Articular chondrocyte of knee joint (primary cell): ENCODE measurements around the gene ZWILCH. TPM values are rescaled to one million over a fixed set of nuclear protein-coding genes. Genes with fewer than 3 reads are reported as not detected.

Experiments
- small RNA-seq: library from RNA; depleted of rRNA; stranded (forward); fragments of <200 nt; gene quantifications from one replicate; pipeline ENCODE3, GENCODE V24; 2012
- total RNA-seq: library from RNA; depleted of rRNA; stranded (reverse); fragments of >200 nt; gene quantifications from 2 replicates; pipeline ENCODE4 v1.2.3, GENCODE V29; 2012

The ZWILCH gene
- 16.2 and 16.5 TPM in 2 replicates for total RNA-seq

DNA sequence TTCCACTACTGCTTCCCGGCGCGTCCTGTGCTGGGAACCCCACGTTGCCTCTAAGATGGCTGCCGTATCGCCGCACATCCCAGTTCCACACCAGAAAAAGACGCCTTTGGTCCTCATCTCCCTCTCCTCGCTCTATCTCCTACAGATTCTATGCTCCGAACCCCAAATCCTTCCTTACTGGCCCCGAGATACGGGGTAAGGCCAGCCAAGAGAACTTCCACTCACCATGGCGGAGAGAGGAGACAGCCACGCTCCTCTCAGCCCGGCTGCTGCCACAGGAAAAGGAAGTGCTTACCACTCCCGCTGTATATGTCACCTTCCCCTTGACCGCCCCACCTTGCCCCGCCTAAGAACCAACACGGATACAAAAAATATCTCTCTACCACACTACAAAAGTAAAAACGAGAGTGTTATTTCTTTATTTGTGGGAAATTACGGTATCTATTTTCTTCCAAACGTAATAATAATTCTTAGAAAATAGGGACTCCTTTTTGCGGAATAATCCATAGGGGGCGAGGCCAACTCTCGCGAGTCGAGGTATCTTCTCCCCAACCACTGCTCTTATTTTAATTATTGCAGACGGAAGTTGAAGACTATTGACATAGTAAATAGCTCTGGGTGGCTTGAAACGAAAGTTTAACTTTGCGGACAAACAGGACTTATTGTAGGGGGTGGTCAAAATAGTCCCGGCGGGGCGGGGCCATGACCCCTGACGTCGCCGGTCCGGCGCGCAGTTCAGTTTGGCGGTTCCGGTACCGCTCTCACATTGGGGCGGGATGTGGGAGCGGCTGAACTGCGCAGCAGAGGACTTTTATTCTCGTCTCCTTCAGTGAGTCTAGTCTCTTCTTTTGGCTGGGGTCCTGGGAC lies at the start of gene ZWILCH, which contains the start of gene RPL4:
Gene ZWILCH, plus strand, starts transcription at position 764 of the 867 bp plus-strand sequence. Its CDS starts 13 bp downstream, at position 777.
Gene RPL4, minus strand, starts transcription at position 293 of the 867 bp plus-strand sequence. Its CDS starts 65 bp downstream, at position 228.

DNA sequence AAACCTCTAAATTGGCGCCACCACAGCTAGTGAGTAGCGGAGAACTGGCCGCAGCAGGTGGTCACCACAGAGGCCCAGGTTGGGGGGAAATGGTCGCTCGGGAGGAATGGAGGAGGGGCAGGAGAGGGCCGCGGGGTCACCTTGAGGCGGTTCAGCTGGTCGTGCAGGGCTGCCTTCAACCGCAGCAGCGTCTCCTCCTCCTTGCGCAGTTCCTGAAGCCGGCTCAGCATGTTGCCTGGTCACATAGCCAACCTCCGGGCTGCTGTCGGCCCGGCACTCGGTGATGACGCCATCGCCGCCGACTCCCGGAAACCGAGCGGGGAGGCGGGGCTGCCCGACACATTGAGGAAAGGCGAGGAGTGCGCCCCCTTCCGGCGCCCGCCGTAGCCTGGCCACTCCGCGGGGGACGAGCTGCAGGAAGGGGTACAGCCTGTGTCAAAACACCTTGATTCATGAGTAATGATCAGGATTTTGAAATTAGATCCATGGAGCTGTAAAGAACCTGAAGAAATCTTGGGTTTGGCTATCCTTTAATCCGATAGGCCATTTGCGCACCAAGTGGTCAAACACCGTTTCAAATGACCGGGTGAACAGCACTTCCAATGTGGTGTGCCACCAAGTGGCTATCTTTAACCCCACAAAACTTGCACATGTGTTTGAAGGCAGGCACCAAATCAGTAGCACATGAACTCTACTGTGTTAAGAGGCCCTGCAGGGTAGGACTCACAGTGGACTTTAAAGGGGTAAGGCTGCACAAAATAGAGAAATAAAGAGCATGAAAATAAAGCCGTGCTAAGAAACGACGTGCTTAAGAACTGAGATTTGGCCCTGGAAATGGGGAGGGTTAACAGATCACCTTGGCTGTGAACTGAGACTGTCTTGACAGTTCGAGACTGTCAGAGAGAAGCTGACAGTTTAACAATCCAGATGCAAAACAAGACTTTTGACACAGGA lies 7.3 kb upstream of the ZWILCH start, which contains the start of gene SNAPC5:
Gene SNAPC5, minus strand, starts transcription at position 261 of the 954 bp plus-strand sequence. Its CDS starts 31 bp downstream, at position 230.

DNA sequence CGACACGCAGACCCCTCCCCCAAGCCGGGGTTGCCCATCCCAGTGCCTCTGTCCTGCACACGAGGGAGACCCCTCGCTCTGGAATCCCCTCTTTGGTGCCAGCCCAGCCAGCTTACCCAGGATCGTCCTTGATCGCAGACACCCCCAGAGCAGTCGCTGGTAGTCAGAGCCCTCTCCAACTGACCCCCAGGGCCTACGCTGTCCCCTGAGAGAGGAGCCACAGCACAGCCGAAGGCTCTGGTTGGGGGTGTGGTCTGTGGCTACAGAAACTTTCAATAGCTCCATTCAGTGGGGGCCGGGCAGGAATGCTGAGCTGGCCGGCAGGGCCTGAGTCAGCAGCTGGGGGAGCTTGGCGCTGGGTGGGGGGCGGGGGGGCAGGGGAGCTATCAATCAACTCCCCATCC lies 60.6 kb downstream of the ZWILCH start, which contains the start of gene LCTL:
Gene LCTL, minus strand, starts transcription at position 258 of the 404 bp plus-strand sequence. CDS start 633 bp downstream, outside the sequence.

Small RNA genes within 50 kb of the gene (small RNA-seq; reads per million reads assigned to genes)
- gene MIR4512 (not detected), gene RF01159 (not detected), gene SNORD16 (not detected), gene SNORD18A (not detected), gene SNORD18B (not detected), gene SNORD18C (not detected)

Other genes starting within 250 kb of the ZWILCH start
- 49.2 and 53.4 TPM in 2 replicates for gene DIS3L, start 211.8 kb upstream of the ZWILCH start, total RNA-seq
- 8.1 and 13.9 TPM in 2 replicates for gene TIPIN, start 148.6 kb upstream of the ZWILCH start, total RNA-seq
- gene MAP2K1, start 118.4 kb upstream of the ZWILCH start, total RNA-seq: 24.8 and 27.3 TPM in 2 replicates
- 15.0 and 19.1 TPM in 2 replicates for gene SNAPC5, start 7.6 kb upstream of the ZWILCH start, total RNA-seq
- gene RPL4, start 471 bp upstream of the ZWILCH start, total RNA-seq: 3,061 and 4,005 TPM in 2 replicates
- gene LCTL, start 60.7 kb downstream of the ZWILCH start, total RNA-seq: 1.7 and 1.8 TPM in 2 replicates
- gene SMAD6, start 196.9 kb downstream of the ZWILCH start, total RNA-seq: 86.9 and 91.2 TPM in 2 replicates